ENCODE measurements around the gene TRAIP.
"Not testable (repeated sequence)": the region's sequence is repeated elsewhere in the genome, so short reads cannot be mapped to it uniquely, and the experiment has no call there.

The TRAIP gene

DNA sequence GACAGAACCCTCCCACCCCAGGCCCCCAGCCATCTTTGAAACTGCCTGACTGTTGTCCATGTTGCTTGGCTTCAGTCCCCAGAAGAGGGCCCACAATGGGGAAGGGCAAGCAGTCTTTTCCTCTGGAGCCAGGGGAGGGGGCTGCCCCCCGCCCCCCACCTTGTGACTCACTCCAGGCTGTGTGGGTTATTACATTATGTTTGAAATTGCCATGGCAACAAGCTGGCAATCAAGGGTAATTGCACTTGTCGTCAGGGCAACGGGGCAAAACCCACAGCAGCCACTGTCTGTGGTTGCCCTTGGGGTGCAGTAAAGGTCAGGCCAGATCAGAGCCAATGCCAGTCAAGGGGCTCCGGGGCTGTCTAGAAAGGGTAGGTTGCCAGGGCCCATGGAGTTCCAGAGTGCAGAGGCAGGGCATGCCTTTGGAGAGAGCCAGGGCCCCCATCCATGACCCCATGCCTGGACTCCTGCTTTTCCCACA is 16.5 kb upstream of the TRAIP start:
- no peak for DNase-seq

DNA sequence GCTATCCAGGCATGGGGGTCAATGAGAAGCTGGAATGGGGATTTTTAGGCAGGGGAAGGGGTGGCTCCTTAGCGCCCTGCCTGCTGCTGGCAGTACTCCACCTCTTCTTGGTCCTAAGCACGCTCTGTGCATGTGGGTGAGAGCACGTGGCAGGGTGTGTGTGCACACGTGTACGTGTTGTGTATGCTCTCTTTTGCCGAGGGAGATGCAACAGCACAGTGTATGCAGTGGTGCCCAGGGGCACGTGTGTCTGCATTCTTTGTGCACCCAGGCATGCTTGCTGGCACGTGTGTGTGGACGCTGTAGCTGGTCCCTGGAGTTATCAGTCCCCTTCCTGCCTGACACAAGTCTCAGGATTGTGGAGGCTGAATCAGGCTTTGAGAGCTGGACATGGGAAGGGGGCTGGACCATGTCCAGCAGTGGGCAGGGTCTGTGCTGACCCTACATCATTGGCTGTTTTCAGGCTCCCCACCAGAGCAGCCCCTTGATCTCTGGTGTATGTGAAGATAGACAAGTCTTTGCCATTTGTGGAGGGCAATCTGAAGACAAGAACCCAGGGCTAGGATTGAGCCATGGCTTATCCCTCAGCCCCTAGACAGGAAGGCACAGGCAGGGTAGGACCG is 15.3 kb upstream of the TRAIP start:
- DNase-seq = no peak

- DNase-seq = peak; percentile 53
Observed at GRCh38 chr3:49869525-49870126, 13.3 kb upstream of the TRAIP start, which contains the start of gene CAMKV. Gene CAMKV, minus strand, starts transcription at chr3:49869906. Its CDS starts 7,518 bp downstream, at chr3:49862388.

GRCh38 chr3:49868862-49869466 is 12.6 kb upstream of the TRAIP start:
- peak; percentile 16 for DNase-seq

DNA sequence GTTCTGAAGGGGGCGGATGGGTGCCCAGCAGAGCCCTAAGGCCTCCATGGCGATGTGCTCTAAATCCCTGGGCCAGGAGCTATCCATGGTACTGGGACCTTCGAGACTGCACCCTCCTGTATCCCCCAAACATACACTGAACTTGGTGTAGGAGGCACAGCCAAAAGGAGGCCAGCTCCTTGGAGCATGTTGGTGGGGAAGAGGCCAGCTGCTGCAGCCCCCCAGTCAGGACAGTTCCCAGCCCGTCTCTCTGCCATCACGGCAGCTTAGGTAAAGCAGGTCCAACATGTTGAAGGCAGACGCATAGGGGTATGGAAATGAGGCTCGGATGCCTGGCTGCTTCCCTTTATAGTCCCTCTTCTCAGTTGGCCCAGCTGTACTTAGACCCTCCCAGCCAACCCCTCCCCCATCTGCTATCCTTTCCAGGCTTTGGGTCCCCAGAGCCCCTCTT is 11.5 kb upstream of the TRAIP start:
- no peak for DNase-seq

GRCh38 chr3:49867400-49867799 is 11.0 kb upstream of the TRAIP start:
- DNase-seq = no peak

- no peak for DNase-seq
Observed at GRCh38 chr3:49865198-49865784, 8.9 kb upstream of the TRAIP start.

GRCh38 chr3:49864505-49864904 is 8.1 kb upstream of the TRAIP start:
- no peak for DNase-seq

DNA sequence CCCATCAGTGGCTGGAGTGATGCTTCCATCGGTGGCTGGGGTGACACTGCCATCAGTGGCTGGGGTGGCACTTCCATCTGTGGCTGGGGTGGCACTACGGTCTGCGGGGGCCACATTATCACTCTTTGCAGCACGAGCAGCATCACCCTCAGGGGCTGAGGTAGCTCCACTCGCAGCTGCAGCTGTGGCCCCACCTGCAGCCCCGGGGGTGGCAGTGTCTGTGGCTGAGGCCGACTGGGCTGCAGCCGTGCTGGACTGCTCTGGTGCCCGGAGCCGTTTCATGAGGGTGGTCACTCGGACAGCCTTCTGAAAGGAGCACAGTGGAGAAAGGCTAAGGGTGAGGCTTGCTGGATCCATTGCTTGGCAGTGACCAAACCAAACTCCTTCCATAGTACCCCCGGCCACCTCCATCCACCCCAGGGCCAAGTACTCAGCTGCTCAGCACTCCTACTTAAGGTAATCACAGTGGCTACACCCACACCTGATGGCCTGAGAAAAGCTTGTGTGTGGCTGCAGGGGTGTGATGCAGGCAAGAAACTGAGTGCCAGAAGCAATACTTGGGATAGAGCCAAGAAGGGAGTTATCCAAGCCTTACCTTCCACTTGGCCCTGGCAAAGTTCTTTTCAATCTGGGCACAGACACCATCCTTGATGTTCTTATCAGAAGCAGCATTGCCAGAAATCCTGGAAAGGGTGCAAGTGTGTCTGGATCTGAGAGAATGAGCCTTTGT is 3.4 kb upstream of the TRAIP start:
- no peak for DNase-seq

- no peak for DNase-seq
Observed at GRCh38 chr3:49855662-49856061, 702 bp downstream of the TRAIP start.

DNA sequence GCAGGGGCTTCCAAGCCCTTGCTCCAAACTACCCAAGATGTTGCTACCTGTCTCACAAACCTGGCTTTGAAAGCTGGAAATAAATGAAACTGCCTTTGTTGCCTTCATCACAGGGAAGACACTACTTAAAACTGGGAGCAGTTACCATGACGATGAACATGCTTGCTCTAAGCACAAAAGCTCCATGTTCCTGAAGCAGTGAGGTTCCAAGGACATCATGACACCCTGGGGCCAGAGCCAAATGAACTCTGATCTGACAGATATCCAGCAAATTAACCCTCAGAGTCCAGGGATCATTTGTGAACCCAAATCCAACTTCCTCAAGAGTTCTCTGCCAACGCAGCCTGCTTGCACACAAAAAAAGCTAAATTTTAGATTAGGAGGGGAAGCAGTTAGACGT is 10.7 kb downstream of the TRAIP start:
- DNase-seq = no peak

GRCh38 chr3:49844464-49845183 is 11.7 kb downstream of the TRAIP start:
- DNase-seq = no peak

DNA sequence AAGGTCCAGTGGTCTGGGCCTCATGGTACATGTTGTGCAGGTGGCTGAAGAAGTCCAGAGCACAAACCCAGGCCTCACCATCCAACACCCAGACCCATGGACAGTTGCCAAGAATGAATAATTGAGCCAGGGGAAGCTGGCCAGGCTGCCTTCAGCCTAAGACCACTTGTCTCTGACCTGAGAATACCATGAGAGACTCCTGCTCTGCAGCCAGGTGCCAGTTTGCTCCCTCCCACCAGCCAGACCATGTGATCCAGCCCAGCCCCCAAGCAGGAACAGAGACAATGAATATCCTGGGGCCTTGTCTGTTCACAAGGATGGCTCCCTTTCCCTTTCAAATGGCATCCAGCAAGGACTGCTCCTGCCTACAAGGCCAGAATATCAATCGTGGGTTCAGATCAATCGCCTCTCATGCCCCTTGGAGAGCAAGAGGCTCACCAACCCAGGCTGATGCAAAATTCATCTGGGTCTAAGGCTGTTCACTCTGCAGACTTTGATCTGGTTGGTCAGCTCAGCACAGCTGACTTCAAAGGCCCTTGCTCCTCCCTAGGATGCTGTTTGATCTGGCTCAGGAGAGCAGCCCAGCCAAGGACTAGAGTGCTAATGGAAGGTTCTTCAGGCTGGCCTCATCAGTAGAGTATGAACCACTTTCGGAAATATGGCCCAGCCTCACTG is 13.4 kb downstream of the TRAIP start:
- DNase-seq = no peak

GRCh38 chr3:49841806-49842205 is 14.6 kb downstream of the TRAIP start:
- DNase-seq = no peak

DNA sequence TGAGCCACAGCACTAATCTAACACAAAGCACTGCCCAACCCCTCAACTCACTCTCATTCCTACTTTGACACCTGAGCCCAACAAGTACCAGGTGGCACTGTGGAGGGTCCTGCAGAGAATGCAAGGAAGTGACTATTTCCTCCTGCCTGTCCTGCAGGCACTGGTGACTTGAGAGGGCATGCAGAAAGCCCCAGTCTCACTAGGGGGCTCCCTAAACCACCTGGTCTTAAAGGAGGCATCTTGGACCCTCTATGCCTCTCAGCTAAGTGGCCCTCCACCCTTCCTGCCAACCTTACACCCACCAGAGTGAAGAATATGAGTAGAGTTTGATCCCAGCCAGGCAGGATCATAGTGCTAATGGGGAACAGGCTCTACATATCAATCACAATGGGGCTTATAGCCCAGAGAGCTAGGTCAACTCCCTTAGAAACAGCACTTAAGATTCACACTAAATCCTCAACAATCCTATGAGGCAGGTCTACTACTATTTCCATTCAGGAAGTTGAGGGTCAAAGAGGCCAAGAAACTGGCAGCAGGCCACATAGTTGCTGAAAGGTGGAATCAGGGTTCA is 15.2 kb downstream of the TRAIP start:
- no peak for DNase-seq

DNA sequence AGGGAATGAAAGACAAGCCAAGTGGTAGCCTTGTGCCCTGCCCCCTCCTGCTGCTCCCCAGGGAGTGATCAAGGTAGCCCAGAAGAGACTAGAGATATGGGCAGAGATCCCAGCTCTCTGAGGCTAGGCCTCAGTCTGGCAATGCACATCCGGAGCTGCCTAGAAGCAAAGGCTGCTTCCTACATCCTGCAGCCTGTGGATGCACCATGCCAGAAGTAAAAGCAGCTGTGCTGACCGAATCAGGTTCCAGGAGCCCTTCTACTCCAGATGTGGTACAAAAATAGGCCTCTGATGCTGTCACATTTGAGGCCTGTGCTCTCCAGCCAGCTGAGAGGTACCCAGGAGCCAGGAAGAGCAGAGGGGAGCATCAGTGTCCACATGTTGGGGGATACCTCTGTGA is 16.0 kb downstream of the TRAIP start:
- DNase-seq = no peak

GRCh38 chr3:49839193-49839809 is 17.1 kb downstream of the TRAIP start:
- DNase-seq = peak; percentile 29

- no peak for DNase-seq
Observed at GRCh38 chr3:49831341-49831740, 25.0 kb downstream of the TRAIP start.

GRCh38 chr3:49826016-49826415 is 30.3 kb downstream of the TRAIP start:
- DNase-seq = no peak

GRCh38 chr3:49823131-49823530 is 33.2 kb downstream of the TRAIP start:
- not testable (repeated sequence) for DNase-seq
